Spinal cord (tissue), 10 donors: Measurements from ENCODE around the gene MIXL1. TPM values are rescaled to one million over a fixed set of nuclear protein-coding genes. Genes with fewer than 3 reads are reported as not detected.
"Not testable (repeated sequence)": the region's sequence is repeated elsewhere in the genome, so short reads cannot be mapped to it uniquely, and the experiment has no call there.

Experiments used
- DNase-seq, 6 donors: peaks; one replicate each; pipeline versions ENCODE4 v3.0.0 to v3.0.0-alpha.2; 2013 to 2015; ENCODE audit warnings: low spot score in 6 of 6, low read depth in 4 of 6
- H3K27ac ChIP-seq: one replicate; pipeline ENCODE4 v1.5.1; 2013; ENCODE audit warnings: low read depth, low read length, control low read depth
- H3K27me3 ChIP-seq: one replicate; pipeline ENCODE4 v1.6.1; 2013; ENCODE audit warnings: low read length; ENCODE audit not compliant: control insufficient read depth, insufficient read depth
- H3K36me3 ChIP-seq: one replicate; pipeline ENCODE4 v1.6.1; 2013; ENCODE audit warnings: low read length; ENCODE audit not compliant: control insufficient read depth, insufficient read depth
- H3K4me1 ChIP-seq: one replicate; pipeline ENCODE4 v1.6.1; 2013; ENCODE audit warnings: low read length; ENCODE audit not compliant: control insufficient read depth, insufficient read depth
- H3K4me3 ChIP-seq: one replicate; pipeline ENCODE4 v1.5.1; 2013; ENCODE audit warnings: low read depth, low read length, control low read depth
- H3K9me3 ChIP-seq: one replicate; pipeline ENCODE4 v1.6.1; 2013; ENCODE audit warnings: low read length; ENCODE audit not compliant: control insufficient read depth, insufficient read depth
- WGBS: methylation state at CpG from one replicate; pipeline ENCODE4 v1.1.5; 2013; ENCODE audit warnings: missing lambda C conversion rate; ENCODE audit not compliant: insufficient coverage; 5-methylcytosine and 5-hydroxymethylcytosine counted together
- polyA plus RNA-seq, 2 donors: library from polyadenylated mRNA; unstranded; fragments of 120-200 nt; gene quantifications; one replicate each; pipeline ENCODE4 v1.2.1, GENCODE V29; 2013; ENCODE audit not compliant: insufficient read length in 2 of 2
- total RNA-seq, 2 donors: library from RNA; depleted of rRNA in 1 of 2; stranded (reverse); fragments of 120-200 nt in 1 of 2; fragments of >200 nt in 1 of 2; gene quantifications; one replicate each; pipeline versions ENCODE4 v1.2.3 to v1.2.4, GENCODE V29; 2013 to 2014
- donor health status: healthy.

The MIXL1 gene
- total and polyA plus RNA-seq, 4 donors: 0.22 to 1.1 (median 0.71) TPM

GRCh38 chr1:226268421-226269124 is 45.1 kb downstream of the MIXL1 start:
- Histone ChIP-seq H3K27me3 (no peaks in the 10 kb centered on the region), H3K4me3 (no peak overlapping the region), H3K27ac (no peak overlapping the region), H3K9me3 (no peaks in the 10 kb centered on the region), H3K4me1 (no peaks in the 10 kb centered on the region), H3K36me3 (peaks cover 2% of the 10 kb centered on the region)
- no peak for DNase-seq
- WGBS: 100% methylated on average over 1 of the region's 3 CpGs

- H3K4me1 ChIP-seq, H3K9me3 ChIP-seq, H3K27me3 ChIP-seq, H3K4me3 ChIP-seq, H3K27ac ChIP-seq, DNase-seq, H3K36me3 ChIP-seq: not testable (repeated sequence)
- 74% methylated on average over 6 of the region's 8 CpGs for WGBS
These were observed 48.9 kb downstream of the MIXL1 start for GRCh38 chr1:226272233-226272902.

GRCh38 chr1:226274138-226274537 is 50.7 kb downstream of the MIXL1 start:
- no peak overlapping the region for H3K27ac ChIP-seq
- no peak overlapping the region for H3K4me3 ChIP-seq
- H3K4me1 ChIP-seq: no peaks in the 10 kb centered on the region
- DNase-seq: no peak
- peaks cover 2% of the 10 kb centered on the region for H3K36me3 ChIP-seq
- WGBS: no CpG with 5 or more reads among the region's 1 CpG
- H3K27me3 ChIP-seq: no peaks in the 10 kb centered on the region
- no peaks in the 10 kb centered on the region for H3K9me3 ChIP-seq

GRCh38 chr1:226276077-226276682 is 52.7 kb downstream of the MIXL1 start:
- no CpG with 5 or more reads among the region's 3 CpGs for WGBS
- H3K27ac ChIP-seq: no peak overlapping the region
- DNase-seq: no peak
- no peaks in the 10 kb centered on the region for H3K27me3 ChIP-seq
- H3K36me3 ChIP-seq: peaks cover 2% of the 10 kb centered on the region
- no peak overlapping the region for H3K4me3 ChIP-seq
- H3K9me3 ChIP-seq: no peaks in the 10 kb centered on the region
- no peaks in the 10 kb centered on the region for H3K4me1 ChIP-seq

Other genes starting within 250 kb of the MIXL1 start
- gene SDE2, start 224.3 kb upstream of the MIXL1 start, total RNA-seq: 10 to 100 TPM; 20.6 to 44.2 TPM
- 10 to 100 TPM; 15.4 to 15.5 TPM for gene SDE2, start 224.3 kb upstream of the MIXL1 start, polyA plus RNA-seq
- gene H3-3A, start 160.9 kb upstream of the MIXL1 start, total RNA-seq: 100 to 1,000 TPM; 314 to 497 TPM
- gene H3-3A, start 160.9 kb upstream of the MIXL1 start, polyA plus RNA-seq: 100 to 1,000 TPM; 779 to 959 TPM
- gene ACBD3, start 36.9 kb upstream of the MIXL1 start, total RNA-seq: 10 to 100 TPM; 38.0 to 59.5 TPM
- gene ACBD3, start 36.9 kb upstream of the MIXL1 start, polyA plus RNA-seq: 10 to 100 TPM; 33.5 to 44.0 TPM
- gene LIN9, start 85.5 kb downstream of the MIXL1 start, total RNA-seq: 1 to 10 TPM; 8.3 to 9.6 TPM
- gene LIN9, start 85.5 kb downstream of the MIXL1 start, polyA plus RNA-seq: 1 to 10 TPM; 6.2 to 6.9 TPM
- 100 to 1,000 TPM; 106 to 156 TPM for gene PARP1, start 184.4 kb downstream of the MIXL1 start, total RNA-seq
- 100 to 1,000 TPM; 123 to 131 TPM for gene PARP1, start 184.4 kb downstream of the MIXL1 start, polyA plus RNA-seq